Measurements from ENCODE around the gene SPTAN1. TPM values are rescaled to one million over a fixed set of nuclear protein-coding genes. Genes with fewer than 3 reads are reported as not detected.

The SPTAN1 gene
- total RNA-seq, 1 donor from 2014 or later: 237 TPM

- no peak for ATAC-seq (ENCODE audit: low read depth)
- Mint-ChIP-seq H3K27me3 (no peaks in the 10 kb centered on the region), H3K4me3 (no peak overlapping the region), H3K9me3 (no peaks in the 10 kb centered on the region), H3K36me3 (ENCODE audit: low read depth) (peaks cover 75% of the 10 kb centered on the region), H3K4me1 (no peaks in the 10 kb centered on the region), H3K27ac (no peak overlapping the region)
- no peak for TF ChIP-seq CTCF (IDR thresholded peaks at IDR 0.05)
- ChIA-PET POLR2A (interaction anchor here (0.9 kb wide), 1 partner anchor 92 kb away, joined by 3 read pairs; the partner anchor contains the start of gene ZDHHC12), CTCF (no interaction called here)
- intact Hi-C loops (cut with micrococcal nuclease): no loop called here
- no peak for DNase-seq
Observed at GRCh38 chr9:128632066-128632465, 79.7 kb downstream of the SPTAN1 start.

- no peaks in the 10 kb centered on the region for H3K27me3 Mint-ChIP-seq
- no peak for TF ChIP-seq CTCF (IDR thresholded peaks at IDR 0.05)
- H3K27ac Mint-ChIP-seq: no peak overlapping the region
- CTCF ChIA-PET: no interaction called here
- H3K4me1 Mint-ChIP-seq: no peaks in the 10 kb centered on the region
- intact Hi-C loops (cut with micrococcal nuclease): no loop called here
- H3K36me3 Mint-ChIP-seq (ENCODE audit: low read depth): peaks cover 71% of the 10 kb centered on the region
- DNase-seq: no peak
- ATAC-seq (ENCODE audit: low read depth): no peak
- POLR2A ChIA-PET: interaction anchor here (0.5 to 0.9 kb wide), 2 partner anchors 91 to 184 kb away, joined by 3 read pairs; partner anchors contain the start of gene ZDHHC12
- no peak overlapping the region for H3K4me3 Mint-ChIP-seq
- no peaks in the 10 kb centered on the region for H3K9me3 Mint-ChIP-seq
Observed at GRCh38 chr9:128632486-128632885, 80.1 kb downstream of the SPTAN1 start.

- CTCF ChIA-PET: interaction anchor here (0.9 kb wide), 1 partner anchor 9 kb away, joined by 3 read pairs; no protein-coding TSS in a partner anchor
- POLR2A ChIA-PET: interaction anchor here (0.5 kb wide), 1 partner anchor 183 kb away, joined by 3 read pairs; no protein-coding TSS in a partner anchor
- intact Hi-C loops (cut with micrococcal nuclease): no loop called here
- Mint-ChIP-seq H3K9me3 (no peaks in the 10 kb centered on the region), H3K4me1 (no peaks in the 10 kb centered on the region), H3K27ac (no peak overlapping the region), H3K36me3 (ENCODE audit: low read depth) (peaks cover 69% of the 10 kb centered on the region), H3K27me3 (no peaks in the 10 kb centered on the region), H3K4me3 (no peak overlapping the region)
- ATAC-seq (ENCODE audit: low read depth) (no peak), DNase-seq (no peak)
- TF ChIP-seq CTCF (IDR thresholded peaks at IDR 0.05): no peak
Observed at GRCh38 chr9:128633057-128633456, 80.7 kb downstream of the SPTAN1 start.

- ATAC-seq (ENCODE audit: low read depth) (no peak), DNase-seq (no peak)
- no peaks in the 10 kb centered on the region for H3K27me3 Mint-ChIP-seq
- no peaks in the 10 kb centered on the region for H3K9me3 Mint-ChIP-seq
- H3K27ac Mint-ChIP-seq: no peak overlapping the region
- H3K4me1 Mint-ChIP-seq: no peaks in the 10 kb centered on the region
- intact Hi-C loops (cut with micrococcal nuclease): no loop called here
- H3K4me3 Mint-ChIP-seq: no peak overlapping the region
- peaks cover 67% of the 10 kb centered on the region for H3K36me3 Mint-ChIP-seq (ENCODE audit: low read depth)
- ChIA-PET CTCF (interaction anchor here (0.9 to 1.4 kb wide), 2 partner anchors 9 to 295 kb away, joined by 3 to 5 read pairs; no protein-coding TSS in a partner anchor), POLR2A (interaction anchor here (0.6 kb wide), 1 partner anchor 303 kb away, joined by 3 read pairs; no protein-coding TSS in a partner anchor)
- no peak for TF ChIP-seq CTCF (IDR thresholded peaks at IDR 0.05)
Observed at GRCh38 chr9:128633601-128634000, 81.2 kb downstream of the SPTAN1 start.

GRCh38 chr9:128634111-128634510, 81.7 kb downstream of the SPTAN1 start:
- Mint-ChIP-seq H3K4me1 (no peaks in the 10 kb centered on the region), H3K27me3 (no peaks in the 10 kb centered on the region), H3K9me3 (no peaks in the 10 kb centered on the region), H3K4me3 (no peak overlapping the region), H3K36me3 (ENCODE audit: low read depth) (peaks cover 66% of the 10 kb centered on the region), H3K27ac (no peak overlapping the region)
- ChIA-PET CTCF (interaction anchor here (0.9 to 1.4 kb wide), 2 partner anchors 10 to 294 kb away, joined by 3 to 5 read pairs; no protein-coding TSS in a partner anchor), POLR2A (interaction anchor here (0.6 kb wide), 1 partner anchor 303 kb away, joined by 3 read pairs; no protein-coding TSS in a partner anchor)
- TF ChIP-seq CTCF (IDR thresholded peaks at IDR 0.05): no peak
- intact Hi-C loops (cut with micrococcal nuclease): no loop called here
- DNase-seq (no peak), ATAC-seq (ENCODE audit: low read depth) (no peak)

All from activated B cell treated with CpG ODN at 0.5 μM for 24 hours (primary cell).